ENCODE data around the gene CSF1. TPM values are rescaled to one million over a fixed set of nuclear protein-coding genes. Genes with fewer than 3 reads are reported as not detected.

CSF1 gene
- total and polyA plus RNA-seq, 2 donors (not counting 1 experiment from before 2014, with no cell fraction given): 28.6 to 48.9 TPM

DNA sequence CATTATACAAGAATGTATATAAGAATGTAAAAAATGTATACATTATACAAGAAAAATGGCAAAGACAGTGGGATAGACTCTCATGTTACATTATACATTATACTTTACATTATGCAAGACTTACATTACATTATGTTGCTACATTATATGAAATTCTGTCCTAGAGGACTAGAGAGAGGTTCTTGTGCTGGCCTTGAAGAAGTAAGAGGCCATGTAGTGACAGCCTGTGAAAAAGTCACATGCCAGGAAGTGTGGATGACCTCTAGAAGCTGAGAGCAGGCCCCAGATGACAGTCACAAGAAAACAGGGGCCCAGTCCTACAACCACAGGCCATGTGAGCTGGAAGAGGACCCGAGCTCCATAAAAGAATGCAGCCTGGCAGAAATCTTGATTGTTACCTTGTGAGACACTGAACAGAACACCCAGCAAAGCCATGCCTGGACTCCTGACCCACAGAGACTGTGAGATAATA, 43.4 kb downstream of the CSF1 start:
- H3K9ac ChIP-seq (ENCODE audit: insufficient read depth, low read length): no peak overlapping the region
- no peaks in the 10 kb centered on the region for H4K20me1 ChIP-seq (ENCODE audit: control insufficient read depth, extremely low read depth, insufficient read depth, low read length)
- DNase-seq (ENCODE audit: low read depth in 2 of 2): no peak
- no peaks in the 10 kb centered on the region for H3K36me3 ChIP-seq (ENCODE audit: control insufficient read depth, insufficient read depth, low read length)
- no peaks in the 10 kb centered on the region for H3K79me2 ChIP-seq (ENCODE audit: control insufficient read depth, insufficient read depth, low read length)
- no peaks in the 10 kb centered on the region for H3K4me1 ChIP-seq (ENCODE audit: control insufficient read depth, extremely low read depth, insufficient read depth, low read length)
- H3K9me3 ChIP-seq (ENCODE audit: control insufficient read depth, insufficient read depth, low read depth, low read length): no peaks in the 10 kb centered on the region
- no peak overlapping the region for H2AFZ ChIP-seq (ENCODE audit: low read length)
- no peak overlapping the region for H3K4me2 ChIP-seq (ENCODE audit: extremely low read depth, insufficient read depth, low read length)
- TF ChIP-seq EZH2 (IDR thresholded peaks at IDR 0.05; ENCODE audit: low read length, missing control alignments): no peak
- TF ChIP-seq, protein P1, sequence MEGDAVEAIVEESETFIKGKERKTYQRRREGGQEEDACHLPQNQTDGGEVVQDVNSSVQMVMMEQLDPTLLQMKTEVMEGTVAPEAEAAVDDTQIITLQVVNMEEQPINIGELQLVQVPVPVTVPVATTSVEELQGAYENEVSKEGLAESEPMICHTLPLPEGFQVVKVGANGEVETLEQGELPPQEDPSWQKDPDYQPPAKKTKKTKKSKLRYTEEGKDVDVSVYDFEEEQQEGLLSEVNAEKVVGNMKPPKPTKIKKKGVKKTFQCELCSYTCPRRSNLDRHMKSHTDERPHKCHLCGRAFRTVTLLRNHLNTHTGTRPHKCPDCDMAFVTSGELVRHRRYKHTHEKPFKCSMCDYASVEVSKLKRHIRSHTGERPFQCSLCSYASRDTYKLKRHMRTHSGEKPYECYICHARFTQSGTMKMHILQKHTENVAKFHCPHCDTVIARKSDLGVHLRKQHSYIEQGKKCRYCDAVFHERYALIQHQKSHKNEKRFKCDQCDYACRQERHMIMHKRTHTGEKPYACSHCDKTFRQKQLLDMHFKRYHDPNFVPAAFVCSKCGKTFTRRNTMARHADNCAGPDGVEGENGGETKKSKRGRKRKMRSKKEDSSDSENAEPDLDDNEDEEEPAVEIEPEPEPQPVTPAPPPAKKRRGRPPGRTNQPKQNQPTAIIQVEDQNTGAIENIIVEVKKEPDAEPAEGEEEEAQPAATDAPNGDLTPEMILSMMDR (conservative IDR thresholded peaks at IDR 0.05 in 1 of 2, IDR thresholded peaks at IDR 0.05 in 1 of 2; ENCODE audit: low read depth in 1 of 2, low read length in 2 of 2): no peak
- H3K27me3 ChIP-seq (ENCODE audit: control insufficient read depth, insufficient read depth, low read length): no peaks in the 10 kb centered on the region
- no peak overlapping the region for H3K4me3 ChIP-seq (replicated peaks in 1 of 4; ENCODE audit: control extremely low read depth in 1 of 4, insufficient read depth in 1 of 4, low read depth in 3 of 4, low read length in 4 of 4)
- H3K27ac ChIP-seq (ENCODE audit: insufficient read depth, low read length): no peak overlapping the region

DNA sequence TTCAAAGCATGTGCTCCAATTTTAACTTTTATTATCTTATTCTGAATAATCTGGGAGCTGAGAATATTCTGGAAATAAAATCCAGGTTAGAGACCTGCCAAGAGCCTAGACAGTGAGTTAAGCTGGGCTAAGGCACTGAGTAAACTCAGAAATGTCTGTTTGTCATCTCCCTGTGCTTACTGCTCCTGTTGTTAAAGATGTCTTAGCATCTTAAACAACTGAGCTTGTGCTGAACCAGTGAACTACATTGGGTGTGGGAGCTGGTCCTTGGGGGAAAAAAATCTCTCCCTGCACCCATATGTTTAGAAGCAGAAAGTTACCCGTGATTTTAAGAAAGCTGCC, 49.0 kb downstream of the CSF1 start:
- Histone ChIP-seq H3K4me3 (replicated peaks in 1 of 4; ENCODE audit: control extremely low read depth in 1 of 4, insufficient read depth in 1 of 4, low read depth in 3 of 4, low read length in 4 of 4) (no peak overlapping the region), H3K27ac (ENCODE audit: insufficient read depth, low read length) (peak overlapping the region; percentile 60), H2AFZ (ENCODE audit: low read length) (peak overlapping the region; percentile 49), H3K36me3 (ENCODE audit: control insufficient read depth, insufficient read depth, low read length) (no peaks in the 10 kb centered on the region), H3K9ac (ENCODE audit: insufficient read depth, low read length) (no peak overlapping the region), H3K79me2 (ENCODE audit: control insufficient read depth, insufficient read depth, low read length) (no peaks in the 10 kb centered on the region), H4K20me1 (ENCODE audit: control insufficient read depth, extremely low read depth, insufficient read depth, low read length) (no peaks in the 10 kb centered on the region), H3K4me2 (ENCODE audit: extremely low read depth, insufficient read depth, low read length) (peak overlapping the region; percentile 30), H3K27me3 (ENCODE audit: control insufficient read depth, insufficient read depth, low read length) (no peaks in the 10 kb centered on the region), H3K9me3 (ENCODE audit: control insufficient read depth, insufficient read depth, low read depth, low read length) (no peaks in the 10 kb centered on the region), H3K4me1 (ENCODE audit: control insufficient read depth, extremely low read depth, insufficient read depth, low read length) (peaks cover 8% of the 10 kb centered on the region)
- no peak for DNase-seq (ENCODE audit: low read depth in 2 of 2)
- no peak for TF ChIP-seq EZH2 (IDR thresholded peaks at IDR 0.05; ENCODE audit: low read length, missing control alignments)
- TF ChIP-seq, protein P1 (conservative IDR thresholded peaks at IDR 0.05 in 1 of 2, IDR thresholded peaks at IDR 0.05 in 1 of 2; ENCODE audit: low read depth in 1 of 2, low read length in 2 of 2): no peak

DNA sequence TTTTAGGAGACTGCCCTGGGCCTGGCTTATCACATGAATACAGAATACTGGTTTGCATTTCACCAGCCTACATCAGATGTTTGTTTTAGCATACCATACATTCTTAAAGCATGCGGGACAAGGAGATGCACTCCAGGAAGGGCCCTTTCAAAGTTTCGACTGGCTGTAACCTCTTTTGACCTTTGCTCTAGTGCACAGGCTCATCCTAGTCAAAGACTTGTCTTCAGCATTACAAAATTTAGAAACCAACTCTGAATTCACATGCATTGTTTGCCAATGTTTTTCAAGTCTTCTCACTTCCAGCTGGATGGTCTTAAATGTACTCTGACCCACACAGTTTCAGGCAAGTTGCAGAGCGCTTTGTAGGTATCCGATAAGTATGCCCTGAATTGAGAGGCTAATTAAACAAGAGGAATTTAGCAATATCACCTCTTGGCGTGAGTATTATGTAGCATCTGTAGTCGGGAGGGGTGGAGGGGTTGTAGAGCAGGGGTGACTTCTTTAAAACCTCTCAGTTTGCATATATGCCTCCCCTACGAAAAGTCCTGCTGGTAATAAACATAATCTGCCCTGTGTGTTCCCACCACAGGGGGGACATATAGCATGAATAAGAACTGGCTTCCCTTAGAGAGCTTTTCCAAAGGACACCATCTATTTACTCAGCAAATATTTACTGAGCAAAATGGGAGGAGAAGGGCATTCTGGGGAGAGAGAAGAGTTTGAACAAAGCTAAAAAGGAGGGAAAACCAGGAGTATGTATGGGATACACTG, 49.5 kb downstream of the CSF1 start:
- Histone ChIP-seq H4K20me1 (ENCODE audit: control insufficient read depth, extremely low read depth, insufficient read depth, low read length) (no peaks in the 10 kb centered on the region), H2AFZ (ENCODE audit: low read length) (no peak overlapping the region), H3K4me2 (ENCODE audit: extremely low read depth, insufficient read depth, low read length) (peak overlapping the region; percentile 0), H3K9ac (ENCODE audit: insufficient read depth, low read length) (no peak overlapping the region), H3K36me3 (ENCODE audit: control insufficient read depth, insufficient read depth, low read length) (no peaks in the 10 kb centered on the region), H3K9me3 (ENCODE audit: control insufficient read depth, insufficient read depth, low read depth, low read length) (no peaks in the 10 kb centered on the region), H3K27ac (ENCODE audit: insufficient read depth, low read length) (peak overlapping the region; percentile 60), H3K4me1 (ENCODE audit: control insufficient read depth, extremely low read depth, insufficient read depth, low read length) (peaks cover 8% of the 10 kb centered on the region), H3K27me3 (ENCODE audit: control insufficient read depth, insufficient read depth, low read length) (no peaks in the 10 kb centered on the region), H3K79me2 (ENCODE audit: control insufficient read depth, insufficient read depth, low read length) (no peaks in the 10 kb centered on the region), H3K4me3 (replicated peaks in 1 of 4; ENCODE audit: control extremely low read depth in 1 of 4, insufficient read depth in 1 of 4, low read depth in 3 of 4, low read length in 4 of 4) (no peak overlapping the region)
- TF ChIP-seq, protein P1 (conservative IDR thresholded peaks at IDR 0.05 in 1 of 2, IDR thresholded peaks at IDR 0.05 in 1 of 2; ENCODE audit: low read depth in 1 of 2, low read length in 2 of 2): peak in 1 of 2 donors; percentile 5
- no peak for TF ChIP-seq EZH2 (IDR thresholded peaks at IDR 0.05; ENCODE audit: low read length, missing control alignments)
- peak; percentile 80 for DNase-seq (ENCODE audit: low read depth in 2 of 2)
